ENCODE results near the gene ENTPD5. TPM values are rescaled to one million over a fixed set of nuclear protein-coding genes. Genes with fewer than 3 reads are reported as not detected.

Gene ENTPD5
- total RNA-seq, 3 donors from 2014 or later: 10.2 to 52.1 (median 25.0) TPM

DNA sequence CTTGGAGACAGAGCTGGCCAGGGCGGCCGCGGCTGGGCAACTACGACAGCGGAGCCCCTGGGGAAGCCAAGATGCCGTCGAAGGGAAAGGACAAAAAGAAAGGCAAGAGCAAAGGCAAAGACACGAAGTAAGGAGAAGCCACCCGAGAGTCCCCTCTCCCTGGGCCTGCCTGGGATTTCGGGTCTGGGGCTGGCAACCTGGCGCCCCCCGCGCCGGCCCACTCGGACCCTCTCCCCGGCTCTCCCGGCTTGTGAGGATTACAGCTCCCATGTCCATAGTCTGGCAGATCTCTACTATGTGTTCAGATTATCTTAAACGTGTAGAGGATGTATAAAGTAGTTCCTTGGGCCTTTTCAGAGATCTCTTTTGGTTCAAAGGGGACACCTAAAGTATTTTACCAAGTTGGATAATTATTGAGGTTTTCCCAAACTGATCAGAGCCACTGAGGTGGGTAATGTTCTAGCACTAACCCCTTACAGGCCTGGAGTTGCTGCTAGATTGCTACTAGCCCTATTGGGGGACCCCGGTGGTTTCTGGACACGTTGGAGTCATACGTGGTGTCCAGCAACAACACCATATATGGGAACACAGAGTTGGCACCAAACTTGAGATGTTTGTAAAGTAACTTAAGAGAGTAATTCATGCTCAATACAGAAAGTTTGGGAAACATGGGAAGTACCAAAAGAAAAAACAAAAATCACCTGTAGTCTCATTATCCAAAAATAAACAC is 485 bp upstream of the ENTPD5 start:
- H3K36me3 ChIP-seq: no peaks in the 10 kb centered on the region
- TF ChIP-seq POLR2AphosphoS5 (IDR thresholded peaks at IDR 0.05): no peak
- TF ChIP-seq, protein P1, sequence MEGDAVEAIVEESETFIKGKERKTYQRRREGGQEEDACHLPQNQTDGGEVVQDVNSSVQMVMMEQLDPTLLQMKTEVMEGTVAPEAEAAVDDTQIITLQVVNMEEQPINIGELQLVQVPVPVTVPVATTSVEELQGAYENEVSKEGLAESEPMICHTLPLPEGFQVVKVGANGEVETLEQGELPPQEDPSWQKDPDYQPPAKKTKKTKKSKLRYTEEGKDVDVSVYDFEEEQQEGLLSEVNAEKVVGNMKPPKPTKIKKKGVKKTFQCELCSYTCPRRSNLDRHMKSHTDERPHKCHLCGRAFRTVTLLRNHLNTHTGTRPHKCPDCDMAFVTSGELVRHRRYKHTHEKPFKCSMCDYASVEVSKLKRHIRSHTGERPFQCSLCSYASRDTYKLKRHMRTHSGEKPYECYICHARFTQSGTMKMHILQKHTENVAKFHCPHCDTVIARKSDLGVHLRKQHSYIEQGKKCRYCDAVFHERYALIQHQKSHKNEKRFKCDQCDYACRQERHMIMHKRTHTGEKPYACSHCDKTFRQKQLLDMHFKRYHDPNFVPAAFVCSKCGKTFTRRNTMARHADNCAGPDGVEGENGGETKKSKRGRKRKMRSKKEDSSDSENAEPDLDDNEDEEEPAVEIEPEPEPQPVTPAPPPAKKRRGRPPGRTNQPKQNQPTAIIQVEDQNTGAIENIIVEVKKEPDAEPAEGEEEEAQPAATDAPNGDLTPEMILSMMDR (IDR thresholded peaks at IDR 0.05): no peak
- TF ChIP-seq POLR2A (IDR thresholded peaks at IDR 0.05): no peak
- intact Hi-C loops (cut with DNase I; ENCODE audit: low total_unique reads): no loop called here

DNA sequence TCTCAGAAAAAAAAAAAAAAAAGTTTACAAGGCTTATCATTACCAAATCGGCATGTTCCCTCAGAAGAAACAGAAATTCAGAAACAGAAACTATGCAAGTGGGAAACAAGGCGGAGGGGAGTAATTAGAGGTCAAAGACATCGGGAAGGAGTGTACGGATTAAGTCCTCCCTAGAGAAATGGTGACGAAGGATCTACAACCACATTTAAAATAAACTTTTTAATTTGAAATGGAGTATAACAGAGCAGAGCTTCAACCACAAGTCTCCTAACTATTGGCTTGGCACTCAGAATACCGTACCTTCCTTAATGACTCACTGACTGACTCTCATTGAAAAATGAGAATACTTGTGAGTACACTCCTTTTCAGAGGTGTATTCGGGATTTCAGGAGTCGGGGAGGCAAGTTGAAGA is 908 bp downstream of the ENTPD5 start:
- Histone ChIP-seq H3K27me3 (no peaks in the 10 kb centered on the region), H3K36me3 (no peaks in the 10 kb centered on the region), H3K27ac (peak overlapping the region; percentile 98 to 99), H3K4me3 (peak overlapping the region; percentile 83 to 89 (median 89)), H3K9me3 (no peaks in the 10 kb centered on the region), H3K4me1 (peaks cover 0 to 9% of the 10 kb centered on the region in 2 donors)
- intact Hi-C loops (cut with DNase I; ENCODE audit: low total_unique reads): no loop called here
- no peak for DNase-seq (ENCODE audit: low spot score in 2 of 2)
- TF ChIP-seq POLR2A (IDR thresholded peaks at IDR 0.05) (no peak), POLR2AphosphoS5 (IDR thresholded peaks at IDR 0.05) (no peak)
- TF ChIP-seq, protein P1 (IDR thresholded peaks at IDR 0.05): no peak

More for the DNA sequence above, 485 bp upstream of the ENTPD5 start:
- Histone ChIP-seq H3K4me3 (peak overlapping the region; percentile 83 to 89 (median 89)), H3K27me3 (no peaks in the 10 kb centered on the region), H3K4me1 (peaks cover 0 to 9% of the 10 kb centered on the region in 2 donors), H3K9me3 (no peaks in the 10 kb centered on the region), H3K27ac (peak overlapping the region; percentile 98 to 99)
- DNase-seq (ENCODE audit: low spot score in 2 of 2): no peak

DNA sequence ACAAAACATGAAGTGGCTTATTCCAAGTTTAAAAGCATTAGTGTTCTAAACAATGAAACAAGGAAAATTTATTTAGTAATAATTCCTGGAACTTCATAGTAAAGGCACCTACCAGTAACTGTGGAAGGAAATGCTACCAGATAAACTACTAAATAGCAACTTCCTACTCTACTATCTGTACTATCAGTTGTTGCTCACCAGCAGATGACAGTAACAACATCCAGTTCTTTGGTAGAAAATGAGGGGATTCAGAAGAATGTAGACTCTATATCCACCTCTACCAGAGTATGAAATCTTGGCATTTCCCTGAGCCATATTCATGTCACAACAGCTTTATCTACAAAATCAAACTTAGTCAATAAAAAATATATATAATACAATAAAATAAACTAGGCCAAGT is 3.1 kb downstream of the ENTPD5 start:
- H3K4me1 ChIP-seq: peaks cover 0 to 9% of the 10 kb centered on the region in 2 donors
- H3K4me3 ChIP-seq: no peak overlapping the region
- TF ChIP-seq, protein P1 (IDR thresholded peaks at IDR 0.05): no peak
- TF ChIP-seq POLR2A (IDR thresholded peaks at IDR 0.05) (no peak), POLR2AphosphoS5 (IDR thresholded peaks at IDR 0.05) (no peak)
- no peaks in the 10 kb centered on the region for H3K27me3 ChIP-seq
- peak overlapping the region in 1 of 2 donors; percentile 54 for H3K27ac ChIP-seq
- H3K9me3 ChIP-seq: no peaks in the 10 kb centered on the region
- intact Hi-C loops (cut with DNase I; ENCODE audit: low total_unique reads): no loop called here
- DNase-seq (ENCODE audit: low spot score in 2 of 2): no peak
- H3K36me3 ChIP-seq: no peaks in the 10 kb centered on the region

DNA sequence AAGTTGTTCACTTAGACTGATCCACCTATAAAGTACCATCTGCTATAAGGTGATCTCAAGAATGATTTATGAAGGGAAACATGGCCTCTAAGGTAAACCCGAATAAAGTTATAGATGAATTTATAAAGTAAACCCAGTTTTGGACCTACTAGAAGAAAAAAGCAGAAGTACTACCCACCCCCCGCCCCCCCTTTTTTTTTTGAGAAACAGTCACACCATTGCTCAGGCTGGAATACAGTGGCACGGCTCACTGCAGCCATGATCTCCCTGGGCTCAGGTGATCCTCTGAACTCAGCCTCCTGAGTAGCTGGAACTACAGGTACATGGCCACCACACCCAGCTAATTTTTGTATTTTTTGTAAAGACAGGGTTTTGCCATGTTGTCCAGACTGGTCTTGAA is 3.9 kb downstream of the ENTPD5 start:
- no peak for DNase-seq (ENCODE audit: low spot score in 2 of 2)
- H3K27me3 ChIP-seq: no peaks in the 10 kb centered on the region
- no peak overlapping the region for H3K27ac ChIP-seq
- no peak for TF ChIP-seq POLR2A (IDR thresholded peaks at IDR 0.05)
- TF ChIP-seq, protein P1 (IDR thresholded peaks at IDR 0.05): no peak
- no peak for TF ChIP-seq POLR2AphosphoS5 (IDR thresholded peaks at IDR 0.05)
- intact Hi-C loops (cut with DNase I; ENCODE audit: low total_unique reads): no loop called here
- no peak overlapping the region for H3K4me3 ChIP-seq
- peaks cover 0 to 6% of the 10 kb centered on the region in 2 donors for H3K4me1 ChIP-seq
- H3K9me3 ChIP-seq: no peaks in the 10 kb centered on the region
- no peaks in the 10 kb centered on the region for H3K36me3 ChIP-seq

DNA sequence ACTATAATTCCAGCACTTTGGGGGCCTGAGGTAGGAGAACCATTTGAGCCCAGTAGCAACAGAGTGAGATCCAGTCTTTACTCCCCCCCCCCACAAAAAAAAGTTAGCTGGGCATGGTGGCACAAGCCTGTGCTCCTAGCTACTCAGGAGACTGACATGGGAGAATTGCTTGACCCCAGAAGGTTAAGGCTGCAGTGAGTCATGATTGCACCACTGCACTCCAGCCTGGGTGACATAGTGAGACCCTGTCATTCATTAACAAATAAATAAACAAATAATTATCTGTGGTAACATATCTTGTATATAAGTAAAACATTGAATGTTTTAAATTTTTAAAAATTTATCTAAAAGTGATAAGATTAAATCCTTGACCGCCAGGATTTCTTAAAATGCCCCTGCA is 4.8 kb downstream of the ENTPD5 start:
- no peaks in the 10 kb centered on the region for H3K36me3 ChIP-seq
- DNase-seq (ENCODE audit: low spot score in 2 of 2): no peak
- H3K4me1 ChIP-seq: no peaks in the 10 kb centered on the region
- no peaks in the 10 kb centered on the region for H3K9me3 ChIP-seq
- H3K27ac ChIP-seq: no peak overlapping the region
- no peaks in the 10 kb centered on the region for H3K27me3 ChIP-seq
- intact Hi-C loops (cut with DNase I; ENCODE audit: low total_unique reads): no loop called here
- TF ChIP-seq POLR2AphosphoS5 (IDR thresholded peaks at IDR 0.05) (no peak), POLR2A (IDR thresholded peaks at IDR 0.05) (no peak)
- TF ChIP-seq, protein P1 (IDR thresholded peaks at IDR 0.05): no peak
- no peak overlapping the region for H3K4me3 ChIP-seq
